BJ (cell line): ENCODE results near the gene CDC14B. TPM values are rescaled to one million over a fixed set of nuclear protein-coding genes. Genes with fewer than 3 reads are reported as not detected.

Experiments
- CTCF ChIA-PET: fragments of 350-600 bp; formaldehyde crosslinking; extraction: SDS; loops from one replicate; lab custom pipeline; 2021; ENCODE audit warnings: antibody characterized with exemption, inconsistent platforms; lab: Yijun Ruan, JAX
- POLR2A ChIA-PET: fragments of 300-600 bp; sonication (Branson Sonifier 250); formaldehyde crosslinking; extraction: SDS; loops from one replicate; lab custom pipeline; 2021; ENCODE audit warnings: antibody characterized with exemption; lab: Charles Lee
- DNase-seq: peaks from one replicate; pipeline ENCODE4 v3.0.0-alpha.2; 2011; ENCODE audit warnings: low read depth
- H3K27me3 ChIP-seq: 2 replicates; pipeline ENCODE4 v1.6.0; 2011; ENCODE audit warnings: low read length; ENCODE audit not compliant: control insufficient read depth, insufficient read depth
- H3K36me3 ChIP-seq: 2 replicates; pipeline ENCODE4 v1.5.1; 2011; ENCODE audit warnings: low read length; ENCODE audit not compliant: control insufficient read depth, insufficient read depth
- H3K4me3 ChIP-seq: 2 replicates; pipeline ENCODE4 v1.5.1; 2011; ENCODE audit warnings: low read depth, mild to moderate bottlenecking, control low read depth, low read length
- CTCF ChIP-seq: IDR thresholded peaks from 2 replicates; pipeline ENCODE4 v1.5.1; 2011; ENCODE audit warnings: low read depth, mild to moderate bottlenecking, control low read depth, inconsistent platforms, low read length, moderate library complexity; ENCODE audit not compliant: insufficient read depth
- polyA plus RNA-seq: library from polyadenylated mRNA; depleted of rRNA; stranded (reverse); fragments of >200 nt; gene quantifications from 2 replicates; pipeline ENCODE4 v1.2.3, GENCODE V29; 2011

Gene CDC14B
- polyA plus RNA-seq, 1 experiment = 12.1 TPM

DNA sequence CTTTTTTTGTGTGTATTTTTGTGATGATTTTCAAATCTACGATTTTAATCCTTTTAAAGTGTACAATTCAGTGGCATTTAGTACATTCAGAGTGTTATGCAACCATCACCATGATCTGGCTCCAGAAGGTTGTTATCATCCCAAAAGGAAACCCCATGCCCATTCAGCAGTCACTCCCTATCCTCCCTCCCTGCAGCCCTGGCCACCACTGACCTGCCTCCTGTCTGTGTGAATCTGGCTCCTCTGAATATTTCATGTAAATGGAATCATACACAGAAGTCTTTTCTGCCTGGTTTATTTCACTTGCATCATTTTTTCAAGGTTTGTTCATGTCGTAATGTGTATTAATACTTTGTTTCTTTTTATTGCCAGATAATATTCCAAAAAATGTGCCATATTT lies 137.2 kb downstream of the CDC14B start:
- no peak overlapping the region for H3K4me3 ChIP-seq
- no peaks in the 10 kb centered on the region; the same call in 1 of the 2 replicates for H3K36me3 ChIP-seq
- TF ChIP-seq CTCF = no peak
- CTCF ChIA-PET = no interaction called here
- DNase-seq = no peak
- no peaks in the 10 kb centered on the region for H3K27me3 ChIP-seq
- POLR2A ChIA-PET = no interaction called here

DNA sequence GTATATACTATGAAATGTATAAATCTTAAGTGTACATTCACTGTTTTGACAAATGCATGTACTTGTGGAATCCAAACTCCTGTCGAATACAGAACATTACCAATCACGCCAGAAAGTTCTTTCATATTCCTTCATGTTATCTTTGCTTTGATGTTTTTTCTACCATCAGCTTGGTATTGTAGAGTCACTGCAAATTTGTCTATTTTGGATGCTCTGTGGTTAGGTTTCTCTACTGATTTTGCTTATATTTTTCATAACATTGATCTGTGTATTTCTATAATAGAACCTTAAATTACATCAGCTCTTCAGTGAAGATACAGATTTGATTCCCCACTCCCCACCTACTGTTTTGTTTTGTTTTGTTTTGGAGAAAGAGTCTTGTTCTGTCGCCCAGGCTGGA lies 138.9 kb downstream of the CDC14B start:
- Histone ChIP-seq H3K36me3 (no peaks in the 10 kb centered on the region; the same call in 1 of the 2 replicates), H3K27me3 (no peaks in the 10 kb centered on the region), H3K4me3 (no peak overlapping the region)
- no peak for TF ChIP-seq CTCF
- DNase-seq = no peak
- CTCF ChIA-PET = interaction anchor here (0.7 to 1.7 kb wide), 2 partner anchors 25 to 85 kb away, joined by 3 read pairs; no protein-coding TSS in a partner anchor
- POLR2A ChIA-PET = no interaction called here

GRCh38 chr9:96478829-96479371 lies 140.7 kb downstream of the CDC14B start:
- Histone ChIP-seq H3K27me3 (no peaks in the 10 kb centered on the region), H3K36me3 (no peaks in the 10 kb centered on the region; the same call in 1 of the 2 replicates), H3K4me3 (no peak overlapping the region)
- no peak for DNase-seq
- POLR2A ChIA-PET = no interaction called here
- TF ChIP-seq CTCF = no peak
- CTCF ChIA-PET = interaction anchor here (0.5 kb wide), 1 partner anchor 132 kb away, joined by 3 read pairs; no protein-coding TSS in a partner anchor

GRCh38 chr9:96476591-96476990 lies 143.1 kb downstream of the CDC14B start:
- POLR2A ChIA-PET = no interaction called here
- DNase-seq = no peak
- no peaks in the 10 kb centered on the region for H3K27me3 ChIP-seq
- CTCF ChIA-PET = no interaction called here
- H3K4me3 ChIP-seq = no peak overlapping the region
- TF ChIP-seq CTCF = no peak
- H3K36me3 ChIP-seq = peaks cover 1% of the 10 kb centered on the region; the same call in 1 of the 2 replicates

GRCh38 chr9:96476013-96476412 lies 143.6 kb downstream of the CDC14B start:
- POLR2A ChIA-PET = no interaction called here

More at GRCh38 chr9:96476013-96476412, 143.6 kb downstream of the CDC14B start:
- Histone ChIP-seq H3K36me3 (peaks cover 1% of the 10 kb centered on the region; the same call in 1 of the 2 replicates), H3K27me3 (no peaks in the 10 kb centered on the region), H3K4me3 (no peak overlapping the region)
- CTCF ChIA-PET = no interaction called here
- no peak for DNase-seq
- no peak for TF ChIP-seq CTCF
